NCI-H1048 (cell line): ENCODE measurements around the gene UBE2D4.
A peak's percentile ranks its signal among the peaks of the same experiment; 100 is the strongest.
"Not testable (repeated sequence)": the region's sequence is repeated elsewhere in the genome, so short reads cannot be mapped to it uniquely, and the experiment has no call there.

Source experiments
- DNase-seq: peaks from one replicate; lab custom pipeline; 2025; lab: John Stamatoyannopoulos, UW

Gene UBE2D4

GRCh38 chr7:43925984-43926797 is at the start of gene UBE2D4:
Gene UBE2D4, plus strand, starts transcription at chr7:43926436. Its CDS starts 97 bp downstream, at chr7:43926533.
- peak; percentile 69 for DNase-seq

DNA sequence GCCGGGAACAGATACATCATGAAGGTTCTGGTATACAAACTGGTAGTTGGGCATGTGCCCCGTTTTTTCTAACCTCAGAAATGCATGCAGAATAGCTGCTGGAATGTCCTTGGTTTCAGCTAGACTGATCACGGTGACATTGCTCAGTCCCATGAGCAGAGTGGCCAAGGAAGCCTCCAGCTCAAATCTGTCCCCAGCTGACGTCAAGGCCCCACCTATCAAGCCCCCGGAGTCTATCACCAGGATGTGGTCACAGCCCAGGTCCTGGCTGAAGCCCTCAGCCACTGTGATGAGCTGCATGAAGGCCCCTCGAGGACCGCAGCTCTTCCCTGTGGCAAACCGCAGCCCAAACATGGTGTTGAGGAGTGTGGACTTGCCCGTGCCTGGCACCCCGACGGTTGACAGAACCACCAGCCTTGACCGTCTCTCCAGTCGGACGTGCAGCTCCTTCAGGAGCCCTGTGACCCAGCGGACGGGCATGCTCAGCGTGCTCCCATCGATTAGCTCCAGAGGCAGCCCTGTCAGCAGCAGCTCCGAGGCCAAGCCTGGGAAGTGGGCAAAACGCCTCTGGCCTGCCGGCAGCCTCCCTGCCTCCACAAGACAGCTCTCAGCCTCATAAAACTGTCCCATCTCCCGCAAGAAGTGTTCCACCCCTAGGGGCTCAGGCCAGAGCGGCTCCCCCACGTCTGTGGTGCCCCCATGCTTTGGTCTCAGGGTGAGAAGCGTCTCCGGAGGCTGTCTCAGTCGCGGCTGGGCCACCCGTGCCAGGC is 49.1 kb upstream of the UBE2D4 start:
- DNase-seq, result no peak

DNA sequence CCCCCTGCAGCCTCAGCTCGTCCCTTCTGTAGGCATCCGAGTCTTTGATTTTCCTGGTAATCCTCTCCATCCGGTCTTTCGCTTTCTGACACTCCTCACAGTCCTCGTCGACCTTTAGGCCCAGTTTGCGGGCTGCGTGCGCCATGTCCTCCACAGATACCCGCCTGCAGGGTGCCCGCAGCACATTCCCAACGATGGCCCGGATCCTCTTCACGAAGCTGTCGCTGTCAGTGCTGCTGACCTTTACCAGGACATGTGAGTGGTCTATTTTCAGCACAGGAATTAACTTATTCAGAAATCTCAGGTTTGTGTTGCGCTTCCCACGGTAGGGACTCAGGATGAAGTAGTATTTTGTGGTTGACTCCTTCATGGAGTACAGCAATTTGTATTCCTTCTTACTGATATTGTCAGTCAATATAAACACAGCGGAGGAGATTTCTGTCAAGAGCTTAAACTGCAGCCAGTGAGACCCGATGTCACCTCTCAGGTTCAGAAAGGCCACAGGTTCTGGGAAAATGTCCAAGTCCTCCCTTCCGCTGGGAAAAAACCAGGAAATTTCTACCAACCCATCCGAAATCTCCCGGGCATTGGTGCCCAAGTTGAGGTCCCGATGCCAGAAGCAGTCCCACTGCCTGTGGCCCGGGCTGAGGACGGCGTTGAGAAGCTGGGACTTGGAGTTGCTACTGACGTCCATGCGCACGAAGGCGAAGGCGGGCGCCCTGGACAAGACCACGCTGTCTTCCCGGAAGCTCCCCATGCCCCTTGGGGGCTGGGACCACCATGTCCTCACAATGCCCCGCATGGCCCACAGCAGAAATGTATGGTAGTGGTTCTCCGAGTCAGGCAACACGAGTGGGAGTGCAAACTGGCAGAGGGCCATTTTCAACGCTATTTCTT is 48.0 kb upstream of the UBE2D4 start:
- no peak for DNase-seq

DNA sequence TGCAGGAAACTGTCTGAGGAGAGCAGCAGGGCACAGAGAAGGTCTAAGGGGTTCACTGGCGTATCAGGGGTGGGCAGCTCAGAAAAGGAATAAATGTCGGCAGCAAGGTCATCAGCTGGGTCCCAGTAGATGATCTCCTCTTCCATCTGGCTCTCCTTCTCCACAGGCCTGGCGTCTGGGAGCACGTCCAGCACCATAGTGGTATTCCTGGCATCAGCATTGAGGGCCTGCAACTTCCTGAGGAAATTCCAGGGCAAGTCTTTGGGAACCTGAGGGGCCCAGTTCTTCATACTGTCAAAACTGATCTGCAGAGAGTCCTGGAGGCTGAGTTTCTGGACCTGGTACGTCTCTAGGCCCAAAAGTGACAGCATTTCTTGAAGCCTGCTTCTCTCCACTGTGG is 47.4 kb upstream of the UBE2D4 start:
- no peak for DNase-seq

- no peak for DNase-seq
Measured at GRCh38 chr7:43879477-43879876, 46.8 kb upstream of the UBE2D4 start.

- DNase-seq, result no peak
Measured at GRCh38 chr7:43880596-43880995, 45.6 kb upstream of the UBE2D4 start.

- DNase-seq, result no peak
Measured at GRCh38 chr7:43884209-43884608, 42.0 kb upstream of the UBE2D4 start.

DNA sequence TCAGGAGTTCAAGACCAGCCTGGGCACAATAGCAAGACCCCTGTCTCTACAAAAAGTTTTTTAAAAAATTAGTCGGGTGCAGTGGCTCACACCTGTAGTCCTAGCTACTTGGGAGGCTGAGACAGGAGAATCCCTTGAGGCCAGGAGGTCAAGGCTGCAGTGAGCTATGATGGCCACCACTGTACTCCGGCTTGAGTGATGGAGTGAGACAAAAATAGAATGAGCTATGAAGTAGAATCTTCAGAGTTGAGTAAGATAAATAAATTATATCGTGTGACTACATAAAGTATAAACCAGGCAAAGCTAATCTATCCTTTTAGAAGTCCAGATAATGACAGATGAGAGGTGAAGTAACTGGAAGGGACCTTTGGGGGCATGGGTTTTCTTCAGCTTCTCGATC is 41.6 kb upstream of the UBE2D4 start:
- DNase-seq, result no peak

DNA sequence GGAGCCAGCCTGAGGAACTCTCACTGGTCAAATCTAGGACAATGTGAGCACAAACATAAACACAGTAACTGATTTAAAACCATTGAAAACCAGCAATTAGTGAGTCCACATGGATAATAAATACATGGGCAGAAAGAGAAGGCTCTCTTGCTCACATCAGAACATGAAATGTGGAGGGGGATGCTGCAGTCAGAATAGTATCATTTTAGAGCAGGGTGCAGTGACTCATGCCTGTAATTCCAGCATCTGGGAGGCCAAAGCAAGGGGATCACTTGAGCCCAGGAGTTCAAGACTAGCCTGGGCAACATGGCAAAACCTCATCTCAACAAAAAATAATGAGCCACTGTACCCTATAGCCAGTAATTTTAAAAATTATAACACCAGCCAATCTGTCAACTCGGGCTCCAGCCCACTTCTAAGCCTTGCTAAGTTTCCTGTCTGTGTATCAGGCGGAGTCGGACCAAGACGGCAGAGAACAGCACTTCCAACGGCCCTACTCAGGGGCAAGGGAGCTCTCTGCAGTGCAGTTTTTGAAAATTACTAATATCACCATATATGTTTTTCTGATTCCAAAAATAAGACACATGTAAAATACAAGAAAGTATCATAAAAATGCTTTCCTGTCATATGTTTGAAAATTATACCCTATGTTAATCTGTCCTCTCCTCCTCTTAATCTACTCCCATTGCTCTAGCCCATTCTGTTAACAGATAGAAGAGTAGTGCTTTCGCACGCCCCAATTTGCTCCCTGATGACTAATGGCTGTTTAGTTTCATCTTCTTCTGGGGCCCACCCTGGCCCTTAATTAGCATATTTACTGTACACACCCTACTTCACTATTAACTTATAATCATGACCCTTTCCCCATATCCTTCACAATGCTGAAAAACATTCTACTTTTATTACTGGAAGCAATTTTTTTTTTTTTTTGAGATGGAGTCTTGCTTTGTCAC is 37.0 kb upstream of the UBE2D4 start:
- no peak for DNase-seq

DNA sequence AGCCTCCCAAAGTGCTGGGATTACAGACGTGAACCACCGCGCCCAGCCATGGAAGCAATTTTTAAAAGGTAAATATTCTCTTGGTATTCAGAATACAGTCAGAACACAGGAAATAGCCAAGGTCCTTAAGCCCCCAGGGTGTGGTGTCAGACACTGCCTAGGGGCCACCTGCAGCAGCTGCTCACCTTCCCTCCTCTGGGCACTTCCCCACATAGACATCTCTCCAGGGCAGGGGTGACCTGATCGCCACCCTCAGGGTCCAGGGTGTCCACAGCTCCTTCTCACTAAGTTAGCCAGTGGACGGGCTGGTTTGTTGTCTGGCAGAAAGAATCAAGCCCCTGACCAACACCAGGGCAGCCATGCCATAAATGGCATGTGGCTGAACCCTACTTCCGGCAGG is 35.8 kb upstream of the UBE2D4 start:
- DNase-seq, result no peak

GRCh38 chr7:43891069-43891955 is 34.9 kb upstream of the UBE2D4 start:
- no peak for DNase-seq

DNA sequence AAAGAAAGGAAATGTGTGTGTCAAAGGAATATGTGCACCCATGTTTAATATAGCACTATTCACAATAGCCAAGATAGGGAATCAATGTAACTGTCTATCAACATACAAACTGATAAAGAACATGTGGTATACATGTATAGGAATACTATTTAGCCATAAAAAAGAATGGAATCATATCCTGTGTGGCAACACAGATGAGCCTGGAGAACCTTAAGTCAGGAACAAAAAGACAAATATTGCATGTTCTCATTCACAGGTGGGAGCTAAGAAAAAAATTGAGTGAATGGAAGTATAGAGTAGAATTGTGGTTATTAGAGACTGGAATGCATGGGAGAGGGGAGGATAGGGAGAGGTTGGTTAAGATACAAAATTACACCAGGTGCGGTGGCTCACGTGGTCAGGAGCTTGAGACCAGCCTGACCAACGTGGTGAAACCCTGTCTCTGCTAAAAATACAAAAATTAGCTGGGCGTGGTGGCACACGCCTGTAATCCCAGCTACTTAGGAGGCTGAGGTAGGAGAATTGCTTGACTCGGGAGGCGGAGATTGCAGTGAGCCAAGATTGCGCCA is 30.3 kb upstream of the UBE2D4 start:
- no peak for DNase-seq

DNA sequence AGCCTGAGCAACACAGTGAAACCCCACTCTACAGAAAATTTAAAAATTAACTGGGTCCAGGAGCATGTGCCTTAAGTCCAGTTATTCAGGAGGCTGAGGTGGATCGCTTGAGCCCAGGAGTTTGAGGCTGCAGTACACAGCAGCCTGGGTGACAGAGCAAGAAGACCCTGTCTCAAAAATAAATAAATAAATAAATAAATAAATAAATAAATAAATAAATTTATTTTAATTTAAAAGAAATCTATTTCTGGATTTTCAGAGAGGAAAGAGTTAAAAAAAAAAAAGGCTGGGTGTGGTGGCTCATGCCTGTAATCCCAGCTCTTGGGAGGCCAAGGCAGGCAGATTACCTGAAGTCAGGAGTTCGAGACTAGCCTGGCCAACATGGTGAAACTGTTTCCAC is 27.7 kb upstream of the UBE2D4 start:
- DNase-seq, result not testable (repeated sequence)

- no peak for DNase-seq
Measured at GRCh38 chr7:43902542-43903054, 23.6 kb upstream of the UBE2D4 start.

DNA sequence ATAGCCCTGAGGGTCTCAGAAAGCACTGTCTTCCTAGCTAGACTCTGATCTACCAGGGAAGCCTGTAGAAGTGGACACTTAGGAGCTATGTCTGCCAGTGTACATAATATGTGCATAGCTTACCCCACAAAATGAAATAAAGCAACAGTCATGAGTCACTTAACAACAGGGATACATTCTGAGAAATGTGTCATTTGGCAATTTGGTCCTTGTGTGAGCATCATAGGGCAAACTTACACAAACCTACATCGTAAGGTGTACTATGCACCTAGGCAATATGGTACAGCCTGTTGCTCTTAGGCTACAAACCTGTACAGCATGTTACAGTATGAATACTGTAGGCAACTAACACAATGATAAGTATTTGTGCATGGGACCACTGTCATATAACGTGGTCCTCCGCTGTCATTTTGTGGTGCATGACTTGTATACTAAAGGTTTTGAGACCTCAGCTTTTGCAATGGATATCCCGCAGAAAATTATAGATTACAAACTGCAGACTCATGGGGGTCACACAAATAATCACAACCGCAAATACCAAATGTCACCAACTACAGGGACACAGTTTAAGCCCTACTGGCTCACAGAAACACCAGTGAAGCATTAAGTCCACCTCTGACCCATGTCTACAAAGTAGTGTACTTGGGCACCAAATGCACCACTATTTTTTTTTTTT is 21.6 kb upstream of the UBE2D4 start:
- no peak for DNase-seq

- no peak for DNase-seq
Measured at GRCh38 chr7:43905209-43905946, 20.9 kb upstream of the UBE2D4 start.

DNA sequence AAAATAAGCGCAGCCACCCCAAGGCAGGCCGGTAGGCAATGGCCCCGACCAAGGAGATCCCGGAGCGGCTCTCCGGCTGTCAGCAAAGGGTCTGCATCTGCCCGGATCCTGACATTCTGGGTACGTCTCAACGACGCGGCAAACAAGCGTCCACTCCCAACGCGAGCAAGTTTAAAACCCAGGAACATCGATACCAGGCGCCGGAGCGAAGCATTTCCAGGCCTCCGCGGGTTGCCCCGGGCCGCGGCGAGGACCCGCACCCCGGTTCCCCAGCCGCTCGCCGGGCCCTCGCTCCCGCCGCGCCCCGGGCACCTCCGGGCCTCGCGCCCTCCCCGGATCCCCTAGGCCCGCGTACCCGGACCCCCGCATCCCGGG is 20.3 kb upstream of the UBE2D4 start:
- no peak for DNase-seq

- no peak for DNase-seq
Measured at GRCh38 chr7:43906331-43907010, 19.8 kb upstream of the UBE2D4 start, which contains the start of gene URGCP. Gene URGCP, minus strand, starts transcription at chr7:43906596. Its CDS starts 21 bp downstream, at chr7:43906575.
